Astrocyte of the cerebellum (primary cell): ENCODE data around the gene KRT25.

Experiments
- DNase-seq: peaks from one replicate; pipeline ENCODE4 v3.0.0-alpha.2; 2011; ENCODE audit warnings: low read depth
- H3K4me3 ChIP-seq: 2 replicates; pipeline ENCODE4 v1.5.1; 2011; ENCODE audit warnings: mild to moderate bottlenecking, low read depth, low read length, moderate library complexity
- in situ Hi-C: cut with HindIII; loops from 2 replicates; pipeline ENCODE4 v1.10.0; 2017; ENCODE audit warnings: low sequenced_read_pairs
- TF ChIP-seq, protein P1 (sequence below): IDR thresholded peaks from 2 replicates; pipeline ENCODE4 v1.5.1; 2012; ENCODE audit warnings: low read length, low read depth, moderate library complexity, mild to moderate bottlenecking; ENCODE audit errors: missing control alignments

KRT25 gene

DNA sequence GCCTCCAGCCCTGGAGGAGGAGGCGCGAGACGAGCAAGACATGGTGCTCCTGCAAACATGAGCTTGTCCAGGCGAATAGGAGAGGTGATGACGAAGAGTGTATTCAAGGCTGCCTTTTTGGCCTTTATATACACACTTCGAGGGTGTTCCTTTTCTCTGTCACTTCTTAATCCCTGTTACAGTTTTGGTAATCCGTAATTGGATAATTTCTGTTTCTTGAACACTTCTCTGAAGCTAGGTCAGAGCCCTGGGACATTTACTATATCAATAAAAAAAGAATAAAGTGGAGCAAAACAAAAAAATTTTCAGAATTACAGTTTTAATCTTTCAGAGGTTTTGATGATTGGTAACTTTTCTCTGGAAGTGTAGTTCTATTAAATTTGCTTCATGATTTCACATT is 51.5 kb downstream of the KRT25 start, which contains the start of gene KRT24:
Gene KRT24, minus strand, starts transcription at position 101 of the 400 bp plus-strand sequence. Its CDS starts 59 bp downstream, at position 42.
- in situ Hi-C loops, result no loop called here
- no peak for DNase-seq
- H3K4me3 ChIP-seq, result no peak within 1 kb of the TSS
- TF ChIP-seq, protein P1, sequence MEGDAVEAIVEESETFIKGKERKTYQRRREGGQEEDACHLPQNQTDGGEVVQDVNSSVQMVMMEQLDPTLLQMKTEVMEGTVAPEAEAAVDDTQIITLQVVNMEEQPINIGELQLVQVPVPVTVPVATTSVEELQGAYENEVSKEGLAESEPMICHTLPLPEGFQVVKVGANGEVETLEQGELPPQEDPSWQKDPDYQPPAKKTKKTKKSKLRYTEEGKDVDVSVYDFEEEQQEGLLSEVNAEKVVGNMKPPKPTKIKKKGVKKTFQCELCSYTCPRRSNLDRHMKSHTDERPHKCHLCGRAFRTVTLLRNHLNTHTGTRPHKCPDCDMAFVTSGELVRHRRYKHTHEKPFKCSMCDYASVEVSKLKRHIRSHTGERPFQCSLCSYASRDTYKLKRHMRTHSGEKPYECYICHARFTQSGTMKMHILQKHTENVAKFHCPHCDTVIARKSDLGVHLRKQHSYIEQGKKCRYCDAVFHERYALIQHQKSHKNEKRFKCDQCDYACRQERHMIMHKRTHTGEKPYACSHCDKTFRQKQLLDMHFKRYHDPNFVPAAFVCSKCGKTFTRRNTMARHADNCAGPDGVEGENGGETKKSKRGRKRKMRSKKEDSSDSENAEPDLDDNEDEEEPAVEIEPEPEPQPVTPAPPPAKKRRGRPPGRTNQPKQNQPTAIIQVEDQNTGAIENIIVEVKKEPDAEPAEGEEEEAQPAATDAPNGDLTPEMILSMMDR, result no peak

GRCh38 chr17:40702271-40702670 is 52.9 kb downstream of the KRT25 start:
- no peak for DNase-seq
- no peak overlapping the region for H3K4me3 ChIP-seq
- TF ChIP-seq, protein P1, result no peak
- in situ Hi-C loops, result no loop called here

DNA sequence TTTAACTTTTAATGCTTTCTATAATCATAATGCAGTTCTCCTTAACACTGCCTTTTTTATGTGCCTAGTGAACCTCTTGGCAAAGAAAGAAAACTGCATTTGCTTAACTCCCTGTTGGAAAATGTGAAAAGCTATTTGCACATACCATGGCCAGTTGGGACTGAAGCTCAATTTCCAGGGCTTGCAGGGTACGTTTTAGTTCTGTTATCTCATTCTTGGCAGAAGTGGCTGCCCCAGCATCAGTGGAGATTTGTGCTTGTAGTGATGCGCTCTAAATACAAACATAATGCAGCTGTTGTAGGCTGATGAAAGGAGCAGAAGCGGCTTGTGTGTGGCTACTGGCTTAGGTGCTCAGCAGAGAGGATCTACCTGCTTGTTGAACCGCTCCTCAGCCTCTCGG is 55.3 kb downstream of the KRT25 start:
- TF ChIP-seq, protein P1, result no peak
- DNase-seq, result no peak

DNA sequence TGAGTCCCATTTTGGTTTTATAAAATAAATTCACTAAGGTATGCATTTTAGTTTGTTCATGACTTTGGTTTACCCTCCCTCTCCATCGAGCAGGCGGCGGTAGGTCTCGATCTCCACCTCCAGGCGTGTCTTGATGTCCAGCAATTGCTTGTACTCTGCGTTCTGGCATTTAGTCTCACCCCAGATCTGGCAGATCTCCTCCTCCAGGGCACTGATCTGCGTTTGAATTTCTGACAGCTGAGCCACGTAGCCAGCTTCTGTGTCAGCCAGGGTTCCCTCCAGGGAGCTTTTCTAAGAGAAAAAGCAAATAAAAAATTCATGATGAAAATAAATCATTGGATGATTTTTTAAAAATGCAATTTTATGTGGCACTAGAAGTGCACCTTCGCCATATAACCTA is 55.8 kb downstream of the KRT25 start:
- DNase-seq, result no peak
- no peak overlapping the region for H3K4me3 ChIP-seq
- TF ChIP-seq, protein P1, result no peak
- in situ Hi-C loops, result no loop called here

More for the DNA sequence above, 55.3 kb downstream of the KRT25 start:
- in situ Hi-C loops, result no loop called here
- H3K4me3 ChIP-seq, result no peak overlapping the region
